Liver (tissue), 9 donors: Measurements from ENCODE around the gene ARHGEF19. TPM values are rescaled to one million over a fixed set of nuclear protein-coding genes. Genes with fewer than 3 reads are reported as not detected.

Experiments used
- DNase-seq: peaks from one replicate; pipeline ENCODE4 v3.0.0-alpha.2; 2017; ENCODE audit warnings: low spot score
- H3K27ac ChIP-seq, 2 donors: one replicate each; pipeline ENCODE4 v1.7.0; 2013; ENCODE audit warnings: inconsistent platforms in 2 of 2, low read length in 2 of 2, control low read depth in 1 of 2, low read depth in 1 of 2, mild to moderate bottlenecking in 1 of 2
- H3K27me3 ChIP-seq, 4 donors: one replicate each; pipeline versions ENCODE4 v1.6.1 to v1.7.0; 2013; ENCODE audit warnings: low read length in 3 of 4, inconsistent platforms in 1 of 4, mild to moderate bottlenecking in 1 of 4, moderate library complexity in 1 of 4; ENCODE audit not compliant: control insufficient read depth in 4 of 4, insufficient read depth in 4 of 4
- H3K36me3 ChIP-seq, 4 donors: one replicate each; pipeline versions ENCODE4 v1.6.1 to v1.7.0; 2013; ENCODE audit warnings: low read length in 3 of 4, mild to moderate bottlenecking in 3 of 4, low read depth in 1 of 4, moderate library complexity in 1 of 4; ENCODE audit not compliant: control insufficient read depth in 4 of 4, insufficient read depth in 3 of 4
- H3K4me1 ChIP-seq, 4 donors: one replicate each; pipeline versions ENCODE4 v1.6.1 to v1.7.0; 2013; ENCODE audit warnings: low read length in 3 of 4, mild to moderate bottlenecking in 3 of 4, moderate library complexity in 1 of 4; ENCODE audit not compliant: control insufficient read depth in 4 of 4, insufficient read depth in 4 of 4
- H3K4me3 ChIP-seq, 3 donors: one replicate each; pipeline versions ENCODE4 v1.6.1 to v1.7.0; 2013; ENCODE audit warnings: low read length in 3 of 3, control low read depth in 1 of 3, low read depth in 1 of 3, mild to moderate bottlenecking in 1 of 3
- H3K9ac ChIP-seq, 2 donors: one replicate each; pipeline ENCODE4 v1.7.0; 2013; ENCODE audit warnings: low read length in 2 of 2, mild to moderate bottlenecking in 2 of 2, moderate library complexity in 2 of 2, control low read depth in 1 of 2, low read depth in 1 of 2
- H3K9me3 ChIP-seq, 4 donors: one replicate each; pipeline versions ENCODE4 v1.6.1 to v1.7.0; 2013; ENCODE audit warnings: low read length in 3 of 4; ENCODE audit not compliant: control insufficient read depth in 4 of 4
- EGR1 ChIP-seq, 2 donors: IDR thresholded peaks; 2 replicates each; pipeline ENCODE4 v1.6.1; 2016 to 2018; ENCODE audit warnings: antibody characterized with exemption in 2 of 2, low read depth in 2 of 2
- FOXA1 ChIP-seq: IDR thresholded peaks from 2 replicates; pipeline ENCODE4 v1.6.1; 2016; ENCODE audit warnings: antibody characterized with exemption
- FOXA2 ChIP-seq: IDR thresholded peaks from 2 replicates; pipeline ENCODE4 v1.6.1; 2016; ENCODE audit warnings: antibody characterized with exemption
- GABPA ChIP-seq, 2 donors: IDR thresholded peaks in 1 of 2; conservative IDR thresholded peaks in 1 of 2; 2 replicates each; pipeline ENCODE4 v1.6.1; 2016; ENCODE audit warnings: antibody characterized with exemption in 2 of 2, mild to moderate bottlenecking in 1 of 2, moderate library complexity in 1 of 2
- HNF4G ChIP-seq: IDR thresholded peaks from 2 replicates; pipeline ENCODE4 v1.6.1; 2016; ENCODE audit warnings: antibody characterized with exemption
- NR2F2 ChIP-seq: IDR thresholded peaks from 2 replicates; pipeline ENCODE4 v1.6.1; 2016; ENCODE audit warnings: antibody characterized with exemption
- RAD21 ChIP-seq, 2 donors: IDR thresholded peaks; 2 replicates each; pipeline ENCODE4 v1.6.1; 2016; ENCODE audit warnings: antibody characterized with exemption in 2 of 2, mild to moderate bottlenecking in 2 of 2
- RXRA ChIP-seq, 2 donors: IDR thresholded peaks; 2 replicates each; pipeline ENCODE4 v1.6.1; 2017 to 2018; ENCODE audit warnings: antibody characterized with exemption in 2 of 2, mild to moderate bottlenecking in 1 of 2
- YY1 ChIP-seq: IDR thresholded peaks from 2 replicates; pipeline ENCODE4 v1.6.1; 2016; ENCODE audit warnings: antibody characterized with exemption, mild to moderate bottlenecking
- WGBS: extraction: QIAGEN DNeasy Blood & Tissue Kit; methylation state at CpG from one replicate; pipeline ENCODE4 v1.1.7; 2013; 5-methylcytosine and 5-hydroxymethylcytosine counted together
- polyA plus RNA-seq, 2 donors: library from polyadenylated mRNA; stranded (reverse) in 1 of 2; unstranded in 1 of 2; fragments of 200-250 nt in 1 of 2; fragments of >200 nt in 1 of 2; fragmentation: Nextera tagmentation in 1 of 2; extraction: Ambion mirVana in 1 of 2; gene quantifications; one replicate each; pipeline versions ENCODE4 v1.2.1 to v1.2.3, GENCODE V29; 2013 to 2015
- total RNA-seq, 2 donors: library from RNA; depleted of rRNA; stranded (reverse); fragments of >200 nt; gene quantifications; one replicate each; pipeline ENCODE4 v1.2.3, GENCODE V29; 2014
- TF ChIP-seq, protein P1 (sequence below): fragments of 150-350 bp; IDR thresholded peaks from 2 replicates; pipeline ENCODE4 v1.5.1; 2017; ENCODE audit warnings: improper control_type of control experiment, low read depth, low read length; ENCODE audit not compliant: missing input control
- TF ChIP-seq, protein P2 (sequence below): IDR thresholded peaks from 2 replicates; pipeline ENCODE4 v1.6.1; 2016; ENCODE audit warnings: antibody characterized with exemption
- TF ChIP-seq, protein P3 (sequence below): IDR thresholded peaks from 2 replicates; pipeline ENCODE4 v1.6.1; 2016; ENCODE audit warnings: antibody characterized with exemption
- TF ChIP-seq, protein P4 (sequence below): IDR thresholded peaks from 2 replicates; pipeline ENCODE4 v1.6.1; 2016; ENCODE audit warnings: antibody characterized with exemption
- TF ChIP-seq, protein P5 (sequence below): IDR thresholded peaks from 2 replicates; pipeline ENCODE4 v1.6.1; 2016; ENCODE audit warnings: antibody characterized with exemption, mild to moderate bottlenecking
- donor health status: healthy.
- donor health status: healthy.
- donor health status: healthy.
- donor health status: healthy.
- donor health status: healthy.

The ARHGEF19 gene
- total and polyA plus RNA-seq, 4 donors, result 0.79 to 3.2 (median 2.5) TPM

DNA sequence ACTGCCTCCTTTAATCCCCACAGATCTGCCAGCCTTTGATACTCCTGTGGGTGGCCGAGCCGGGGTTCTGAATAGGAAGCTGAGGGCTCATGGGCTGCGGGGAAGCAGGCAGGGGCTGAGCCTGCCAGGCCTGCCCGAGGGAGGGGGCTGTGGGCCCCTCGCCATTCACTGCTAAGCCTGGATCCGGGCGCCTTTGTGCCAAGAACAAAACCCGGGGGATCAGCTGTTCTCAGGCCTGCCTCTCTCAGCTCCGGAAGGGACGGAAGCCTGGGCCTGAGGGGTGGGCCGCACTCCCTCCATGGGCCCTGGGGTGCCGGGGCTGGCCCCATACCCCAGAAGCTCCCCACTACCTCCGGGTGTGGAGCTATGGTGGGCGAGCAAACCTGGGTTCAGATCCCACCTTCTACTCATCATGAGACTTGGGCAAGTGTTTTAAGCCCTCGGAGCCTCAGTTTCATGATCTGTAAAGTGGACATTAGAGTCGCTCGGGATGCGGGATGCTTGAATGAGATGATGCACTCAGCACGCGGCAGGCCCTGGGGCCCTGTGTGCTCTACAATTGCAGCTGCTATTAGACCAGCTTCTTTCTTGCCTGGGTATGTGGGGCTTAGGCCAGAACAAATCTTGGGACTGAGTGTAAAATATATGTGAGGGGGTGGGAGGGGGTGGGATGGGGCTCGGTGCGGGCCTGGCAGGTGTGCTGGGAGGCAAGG is 37.4 kb downstream of the ARHGEF19 start:
- WGBS, result 77% methylated on average over 22 of the region's 22 CpGs
- peaks cover 16 to 59% (median 43%) of the 10 kb centered on the region in 4 donors for H3K4me1 ChIP-seq
- H3K9ac ChIP-seq, result no peak overlapping the region
- H3K36me3 ChIP-seq, result no peaks in the 10 kb centered on the region
- TF ChIP-seq, protein P1, sequence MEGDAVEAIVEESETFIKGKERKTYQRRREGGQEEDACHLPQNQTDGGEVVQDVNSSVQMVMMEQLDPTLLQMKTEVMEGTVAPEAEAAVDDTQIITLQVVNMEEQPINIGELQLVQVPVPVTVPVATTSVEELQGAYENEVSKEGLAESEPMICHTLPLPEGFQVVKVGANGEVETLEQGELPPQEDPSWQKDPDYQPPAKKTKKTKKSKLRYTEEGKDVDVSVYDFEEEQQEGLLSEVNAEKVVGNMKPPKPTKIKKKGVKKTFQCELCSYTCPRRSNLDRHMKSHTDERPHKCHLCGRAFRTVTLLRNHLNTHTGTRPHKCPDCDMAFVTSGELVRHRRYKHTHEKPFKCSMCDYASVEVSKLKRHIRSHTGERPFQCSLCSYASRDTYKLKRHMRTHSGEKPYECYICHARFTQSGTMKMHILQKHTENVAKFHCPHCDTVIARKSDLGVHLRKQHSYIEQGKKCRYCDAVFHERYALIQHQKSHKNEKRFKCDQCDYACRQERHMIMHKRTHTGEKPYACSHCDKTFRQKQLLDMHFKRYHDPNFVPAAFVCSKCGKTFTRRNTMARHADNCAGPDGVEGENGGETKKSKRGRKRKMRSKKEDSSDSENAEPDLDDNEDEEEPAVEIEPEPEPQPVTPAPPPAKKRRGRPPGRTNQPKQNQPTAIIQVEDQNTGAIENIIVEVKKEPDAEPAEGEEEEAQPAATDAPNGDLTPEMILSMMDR, result no peak
- no peak for TF ChIP-seq YY1
- TF ChIP-seq NR2F2, result no peak
- TF ChIP-seq, protein P2, sequence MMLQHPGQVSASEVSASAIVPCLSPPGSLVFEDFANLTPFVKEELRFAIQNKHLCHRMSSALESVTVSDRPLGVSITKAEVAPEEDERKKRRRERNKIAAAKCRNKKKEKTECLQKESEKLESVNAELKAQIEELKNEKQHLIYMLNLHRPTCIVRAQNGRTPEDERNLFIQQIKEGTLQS, result no peak
- no peak for TF ChIP-seq HNF4G
- TF ChIP-seq RXRA (IDR thresholded peaks at IDR 0.05), result no peak
- TF ChIP-seq GABPA (IDR thresholded peaks at IDR 0.05 in 1 of 2, conservative IDR thresholded peaks at IDR 0.05 in 1 of 2), result no peak
- TF ChIP-seq, protein P3, sequence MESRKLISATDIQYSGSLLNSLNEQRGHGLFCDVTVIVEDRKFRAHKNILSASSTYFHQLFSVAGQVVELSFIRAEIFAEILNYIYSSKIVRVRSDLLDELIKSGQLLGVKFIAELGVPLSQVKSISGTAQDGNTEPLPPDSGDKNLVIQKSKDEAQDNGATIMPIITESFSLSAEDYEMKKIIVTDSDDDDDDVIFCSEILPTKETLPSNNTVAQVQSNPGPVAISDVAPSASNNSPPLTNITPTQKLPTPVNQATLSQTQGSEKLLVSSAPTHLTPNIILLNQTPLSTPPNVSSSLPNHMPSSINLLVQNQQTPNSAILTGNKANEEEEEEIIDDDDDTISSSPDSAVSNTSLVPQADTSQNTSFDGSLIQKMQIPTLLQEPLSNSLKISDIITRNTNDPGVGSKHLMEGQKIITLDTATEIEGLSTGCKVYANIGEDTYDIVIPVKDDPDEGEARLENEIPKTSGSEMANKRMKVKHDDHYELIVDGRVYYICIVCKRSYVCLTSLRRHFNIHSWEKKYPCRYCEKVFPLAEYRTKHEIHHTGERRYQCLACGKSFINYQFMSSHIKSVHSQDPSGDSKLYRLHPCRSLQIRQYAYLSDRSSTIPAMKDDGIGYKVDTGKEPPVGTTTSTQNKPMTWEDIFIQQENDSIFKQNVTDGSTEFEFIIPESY, result no peak
- TF ChIP-seq, protein P4, sequence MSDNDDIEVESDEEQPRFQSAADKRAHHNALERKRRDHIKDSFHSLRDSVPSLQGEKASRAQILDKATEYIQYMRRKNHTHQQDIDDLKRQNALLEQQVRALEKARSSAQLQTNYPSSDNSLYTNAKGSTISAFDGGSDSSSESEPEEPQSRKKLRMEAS, result no peak
- no peak for TF ChIP-seq FOXA1
- TF ChIP-seq, protein P5, sequence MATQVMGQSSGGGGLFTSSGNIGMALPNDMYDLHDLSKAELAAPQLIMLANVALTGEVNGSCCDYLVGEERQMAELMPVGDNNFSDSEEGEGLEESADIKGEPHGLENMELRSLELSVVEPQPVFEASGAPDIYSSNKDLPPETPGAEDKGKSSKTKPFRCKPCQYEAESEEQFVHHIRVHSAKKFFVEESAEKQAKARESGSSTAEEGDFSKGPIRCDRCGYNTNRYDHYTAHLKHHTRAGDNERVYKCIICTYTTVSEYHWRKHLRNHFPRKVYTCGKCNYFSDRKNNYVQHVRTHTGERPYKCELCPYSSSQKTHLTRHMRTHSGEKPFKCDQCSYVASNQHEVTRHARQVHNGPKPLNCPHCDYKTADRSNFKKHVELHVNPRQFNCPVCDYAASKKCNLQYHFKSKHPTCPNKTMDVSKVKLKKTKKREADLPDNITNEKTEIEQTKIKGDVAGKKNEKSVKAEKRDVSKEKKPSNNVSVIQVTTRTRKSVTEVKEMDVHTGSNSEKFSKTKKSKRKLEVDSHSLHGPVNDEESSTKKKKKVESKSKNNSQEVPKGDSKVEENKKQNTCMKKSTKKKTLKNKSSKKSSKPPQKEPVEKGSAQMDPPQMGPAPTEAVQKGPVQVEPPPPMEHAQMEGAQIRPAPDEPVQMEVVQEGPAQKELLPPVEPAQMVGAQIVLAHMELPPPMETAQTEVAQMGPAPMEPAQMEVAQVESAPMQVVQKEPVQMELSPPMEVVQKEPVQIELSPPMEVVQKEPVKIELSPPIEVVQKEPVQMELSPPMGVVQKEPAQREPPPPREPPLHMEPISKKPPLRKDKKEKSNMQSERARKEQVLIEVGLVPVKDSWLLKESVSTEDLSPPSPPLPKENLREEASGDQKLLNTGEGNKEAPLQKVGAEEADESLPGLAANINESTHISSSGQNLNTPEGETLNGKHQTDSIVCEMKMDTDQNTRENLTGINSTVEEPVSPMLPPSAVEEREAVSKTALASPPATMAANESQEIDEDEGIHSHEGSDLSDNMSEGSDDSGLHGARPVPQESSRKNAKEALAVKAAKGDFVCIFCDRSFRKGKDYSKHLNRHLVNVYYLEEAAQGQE, result no peak
- TF ChIP-seq FOXA2, result no peak
- TF ChIP-seq RAD21 (IDR thresholded peaks at IDR 0.05), result no peak
- no peak for DNase-seq
- H3K9me3 ChIP-seq, result no peaks in the 10 kb centered on the region
- H3K27me3 ChIP-seq, result no peaks in the 10 kb centered on the region
- H3K4me3 ChIP-seq, result no peak overlapping the region
- peak overlapping the region; percentile 86 to 95 for H3K27ac ChIP-seq

DNA sequence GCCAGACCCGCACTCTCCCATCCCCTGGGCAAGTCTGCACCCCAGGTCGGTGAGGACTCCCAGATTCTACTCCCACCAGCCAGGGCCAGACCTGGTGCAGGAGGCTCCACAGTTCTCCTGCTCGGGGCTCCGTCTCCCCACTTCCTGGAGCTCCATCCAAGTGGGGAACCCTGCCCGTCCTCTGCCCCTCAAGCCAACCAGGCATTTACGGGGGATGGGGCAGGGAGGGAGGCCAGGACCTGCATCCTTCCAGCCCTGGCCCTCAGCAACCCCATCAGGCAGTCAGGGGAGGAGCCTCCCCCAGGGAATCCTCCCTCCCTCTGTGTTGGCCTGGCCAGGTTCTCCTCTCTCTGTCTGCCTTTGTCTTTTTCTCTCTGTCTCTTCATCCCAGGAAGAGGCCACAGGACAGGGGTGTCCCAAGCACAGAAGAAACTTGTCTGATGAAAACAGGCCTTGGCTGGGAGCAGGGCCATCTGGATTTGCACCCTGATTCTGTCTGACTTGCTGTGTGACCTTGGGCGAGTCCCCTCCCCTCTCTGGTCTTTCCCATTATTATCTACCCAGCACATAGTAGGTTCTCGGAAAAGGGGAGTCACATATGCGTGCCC is 38.1 kb downstream of the ARHGEF19 start:
- H3K9me3 ChIP-seq, result no peaks in the 10 kb centered on the region
- TF ChIP-seq, protein P3, result no peak
- TF ChIP-seq, protein P1, result no peak
- TF ChIP-seq EGR1 (IDR thresholded peaks at IDR 0.05; ENCODE audit: low read depth in 2 of 2) (no peak), NR2F2 (no peak)
- TF ChIP-seq, protein P4, result no peak
- no peak overlapping the region for H3K27ac ChIP-seq
- no peak for DNase-seq
- H3K4me1 ChIP-seq, result peaks cover 16 to 57% (median 41%) of the 10 kb centered on the region in 4 donors
- H3K36me3 ChIP-seq, result no peaks in the 10 kb centered on the region
- no peaks in the 10 kb centered on the region for H3K27me3 ChIP-seq
- H3K4me3 ChIP-seq, result no peak overlapping the region
- 91% methylated on average over 9 of the region's 9 CpGs for WGBS
- H3K9ac ChIP-seq, result no peak overlapping the region
